GM21367 (cell line): ENCODE data around the gene IQGAP3.

Source experiments
- ATAC-seq: cut with Tn5 transposase; IDR thresholded peaks from one replicate; pipeline ENCODE4 v1.9.1; 2021; ENCODE audit not compliant: unreplicated experiment

Gene IQGAP3

GRCh38 chr1:156546267-156546666 lies 26.1 kb downstream of the IQGAP3 start:
- ATAC-seq, result no peak

- no peak for ATAC-seq
These were observed 27.7 kb downstream of the IQGAP3 start for GRCh38 chr1:156544592-156545102.

- no peak for ATAC-seq
These were observed 29.3 kb downstream of the IQGAP3 start for GRCh38 chr1:156543066-156543465.

DNA sequence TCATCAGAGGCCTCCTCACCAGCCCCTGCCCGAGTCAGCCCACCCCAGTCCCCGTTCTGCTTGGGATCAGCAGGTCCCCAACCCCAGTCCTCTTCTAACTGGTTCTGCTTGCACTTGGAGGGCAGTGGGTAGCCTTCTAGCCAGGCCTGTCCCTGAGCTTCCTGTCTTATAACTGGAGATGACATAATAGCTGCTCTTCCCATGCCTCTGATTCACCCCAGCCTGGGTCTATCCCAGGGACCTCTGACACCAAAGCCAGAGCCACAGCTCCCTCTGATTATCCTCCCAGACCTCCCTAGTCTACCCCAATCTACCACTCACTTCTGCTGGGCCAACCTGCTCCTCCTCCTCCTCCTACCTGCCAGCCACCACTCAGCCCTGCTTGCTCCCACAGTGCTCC lies 31.4 kb downstream of the IQGAP3 start:
- ATAC-seq, result no peak

DNA sequence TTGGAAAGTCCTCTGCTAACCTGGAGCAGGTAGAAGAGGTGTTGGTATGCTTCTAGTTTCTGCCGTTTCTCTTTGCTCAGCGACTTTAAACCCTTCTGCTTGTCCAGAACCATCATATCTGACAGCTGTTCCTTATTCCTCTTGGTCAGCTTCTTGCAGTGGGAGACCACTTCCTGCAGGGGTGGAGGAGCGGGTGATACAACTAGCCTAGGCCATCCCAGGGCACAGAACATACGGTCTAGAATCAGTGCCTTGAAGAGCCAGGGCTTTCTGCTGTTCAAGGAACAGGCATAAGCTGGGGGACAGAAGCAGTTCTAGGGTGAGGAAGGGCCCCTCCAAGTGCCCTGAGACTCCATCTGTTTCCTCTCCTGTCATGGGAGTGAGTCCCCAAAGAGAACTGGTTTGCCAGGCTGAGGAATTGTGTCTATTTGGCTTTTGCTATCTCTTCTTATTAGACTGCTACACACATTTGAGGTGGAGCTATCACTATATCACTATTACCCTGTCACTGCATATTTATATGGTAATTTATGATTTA lies 32.5 kb downstream of the IQGAP3 start:
- ATAC-seq, result no peak

DNA sequence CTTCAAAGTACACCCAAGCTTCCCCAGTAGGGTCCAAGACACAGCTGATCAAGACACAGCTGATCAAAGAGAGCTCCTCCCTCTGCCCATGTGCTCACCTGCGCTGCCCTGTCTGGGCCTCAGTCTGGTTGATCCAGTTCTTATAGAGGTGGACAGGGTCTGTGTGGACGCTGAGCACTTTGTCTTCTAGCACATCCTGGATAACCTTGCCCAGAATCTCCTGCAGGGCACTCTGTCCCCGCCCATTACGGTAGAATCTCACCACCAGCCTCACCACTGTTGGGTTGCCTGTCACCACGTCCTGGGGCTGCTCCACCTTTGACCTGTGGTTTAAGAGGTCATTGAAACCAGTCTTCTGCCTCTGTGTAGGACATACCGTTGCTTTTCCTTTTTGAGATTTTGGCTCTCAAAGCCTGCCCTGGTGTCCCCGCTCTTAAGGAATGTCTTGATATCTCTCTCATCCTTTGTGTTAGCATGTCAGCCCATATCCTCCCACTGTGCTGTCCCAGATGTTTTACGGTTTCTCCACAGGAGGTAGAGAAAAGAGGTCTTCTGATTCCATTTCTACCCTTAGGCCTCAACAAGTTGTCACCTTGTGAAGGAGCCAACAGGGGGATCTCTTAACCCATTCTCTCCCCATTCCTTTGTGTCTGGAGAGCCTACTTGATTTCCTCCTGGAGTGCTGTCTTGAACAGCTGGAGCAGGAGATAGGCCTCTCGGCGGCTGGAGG lies 33.5 kb downstream of the IQGAP3 start:
- no peak for ATAC-seq

DNA sequence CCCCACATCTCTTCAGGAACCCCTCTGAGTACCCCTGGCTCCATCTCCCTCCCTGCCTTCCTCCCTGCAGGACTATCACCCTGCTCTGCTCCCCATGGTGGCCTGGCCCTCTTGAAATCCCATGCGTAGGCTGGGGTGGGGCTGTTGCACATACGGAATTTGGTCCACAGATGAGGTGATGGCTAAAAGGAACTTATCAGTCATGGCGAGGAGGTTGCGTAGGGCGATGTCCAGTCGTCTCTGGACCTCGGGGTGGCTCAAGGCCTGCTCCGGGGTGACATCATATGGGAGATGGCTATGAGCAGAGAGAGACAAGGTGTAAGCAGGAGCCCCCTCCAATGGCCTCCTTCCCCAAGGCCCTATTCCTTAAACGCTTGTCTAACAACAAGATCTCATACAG lies 35.3 kb downstream of the IQGAP3 start:
- no peak for ATAC-seq

GRCh38 chr1:156534424-156535060 lies 37.8 kb downstream of the IQGAP3 start:
- no peak for ATAC-seq

DNA sequence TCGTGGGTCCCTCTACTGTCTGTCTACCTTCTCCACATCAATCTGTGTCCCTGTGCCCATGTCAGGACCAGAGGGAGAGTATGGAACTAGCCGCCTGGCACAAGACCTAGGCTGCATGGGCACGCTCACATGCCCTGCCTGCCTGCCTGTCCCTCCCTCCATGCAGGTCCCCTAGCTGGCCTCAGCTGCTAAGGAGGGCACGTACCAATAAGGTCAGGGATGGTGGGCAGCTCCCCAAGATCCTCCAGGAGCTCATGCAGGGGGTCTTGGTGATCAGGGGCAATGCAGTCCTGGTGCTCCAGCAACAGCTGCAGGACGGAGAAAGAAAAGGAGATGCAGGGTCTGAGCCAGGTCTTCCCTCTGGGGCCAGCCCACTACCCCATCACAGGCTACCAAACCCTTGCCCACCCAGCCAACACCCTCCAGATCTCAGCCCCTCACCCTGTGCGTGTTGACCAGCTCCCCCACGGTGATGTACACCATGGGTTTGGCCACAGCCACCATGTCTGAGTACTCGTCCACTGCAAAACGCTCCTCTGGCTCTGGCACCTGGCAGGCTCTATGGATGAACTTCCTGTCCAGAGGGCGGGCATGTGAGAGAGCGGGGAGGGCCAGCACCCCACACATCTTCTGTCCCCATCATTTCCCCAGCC lies 38.7 kb downstream of the IQGAP3 start:
- no peak for ATAC-seq

DNA sequence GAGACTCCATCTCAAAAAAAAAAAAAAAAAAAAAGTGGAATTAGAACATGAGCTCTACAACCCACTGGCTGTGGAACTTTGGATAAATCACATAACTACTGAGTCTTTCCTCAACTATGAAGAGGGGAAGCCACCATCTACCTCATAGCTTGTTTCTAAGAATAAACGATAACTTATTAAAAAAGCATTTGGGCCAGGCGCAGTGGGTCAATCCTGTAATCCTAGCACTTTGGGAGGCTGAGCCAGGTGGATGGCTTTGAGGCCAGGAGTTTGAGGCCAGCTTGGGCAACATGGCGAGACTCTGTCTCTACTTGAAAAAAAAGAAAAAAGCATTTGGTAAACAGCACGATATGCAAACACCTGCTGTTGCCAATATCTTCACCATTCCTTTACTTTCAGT lies 40.0 kb downstream of the IQGAP3 start:
- no peak for ATAC-seq

GRCh38 chr1:156530006-156530405 lies 42.4 kb downstream of the IQGAP3 start:
- ATAC-seq, result no peak

- no peak for ATAC-seq
These were observed 43.4 kb downstream of the IQGAP3 start for GRCh38 chr1:156528875-156529425.

GRCh38 chr1:156528231-156528630 lies 44.1 kb downstream of the IQGAP3 start:
- no peak for ATAC-seq

- ATAC-seq, result no peak
These were observed 44.8 kb downstream of the IQGAP3 start for GRCh38 chr1:156527584-156527983.

- no peak for ATAC-seq
These were observed 46.4 kb downstream of the IQGAP3 start for GRCh38 chr1:156525856-156526489.

DNA sequence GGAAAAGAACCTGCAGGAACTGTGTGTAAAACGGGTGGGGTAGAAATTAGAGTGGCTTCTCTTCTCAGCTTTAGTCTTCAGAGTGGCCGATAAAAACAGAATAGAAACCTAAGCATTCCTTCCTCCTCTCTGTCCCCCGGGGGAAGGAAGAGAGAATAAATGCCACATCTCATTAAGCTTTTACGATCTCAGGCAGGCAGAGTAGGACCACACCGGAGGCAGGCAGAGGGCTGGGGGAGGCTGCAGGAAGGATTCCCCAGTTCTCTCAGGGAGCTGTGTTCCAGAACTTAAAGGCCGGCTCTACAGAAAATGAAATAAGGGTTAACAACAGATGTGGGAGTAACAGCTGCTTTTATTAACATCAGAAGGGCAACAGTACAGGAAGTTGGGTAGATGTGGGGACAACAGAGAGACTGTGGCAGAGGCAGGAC lies 47.3 kb downstream of the IQGAP3 start:
- ATAC-seq, result no peak

GRCh38 chr1:156524481-156524869 lies 47.9 kb downstream of the IQGAP3 start:
- ATAC-seq, result no peak

- ATAC-seq, result no peak
These were observed 48.4 kb downstream of the IQGAP3 start for GRCh38 chr1:156523801-156524480.

GRCh38 chr1:156522443-156522970 lies 49.9 kb downstream of the IQGAP3 start:
- ATAC-seq, result no peak

DNA sequence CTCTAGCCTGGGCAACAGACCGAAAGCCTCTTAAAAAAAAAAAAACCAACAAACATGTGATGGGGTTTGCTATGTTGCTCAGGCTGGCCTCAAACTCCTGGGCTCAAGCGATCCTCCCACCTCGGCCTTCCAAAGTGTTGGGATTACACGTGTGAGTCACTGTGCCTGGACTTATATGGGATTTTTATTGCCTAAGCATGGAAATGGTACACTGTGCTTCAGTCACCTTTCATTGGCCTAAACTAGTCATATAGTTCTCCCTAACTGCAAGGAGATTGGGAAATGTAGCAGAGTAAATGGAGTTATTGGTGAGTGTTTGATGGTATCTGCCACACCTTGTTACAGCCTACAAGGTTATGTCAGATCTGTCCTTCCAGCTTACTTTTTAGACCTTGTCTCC lies 54.6 kb downstream of the IQGAP3 start:
- ATAC-seq, result no peak
